H1 (cell line): ENCODE data around the gene FXYD3. TPM values are rescaled to one million over a fixed set of nuclear protein-coding genes. Genes with fewer than 3 reads are reported as not detected.

Experiments used
- CTCF ChIA-PET: fragments of 300-600 bp; sonication (Branson Sonifier 250); formaldehyde crosslinking; loops from one replicate; lab custom pipeline; 2021; ENCODE audit not compliant: partially characterized antibody; lab: Charles Lee
- POLR2A ChIA-PET: fragments of 300-600 bp; sonication (Branson Sonifier 250); formaldehyde crosslinking; loops from one replicate; lab custom pipeline; 2021; ENCODE audit warnings: inconsistent platforms; ENCODE audit not compliant: partially characterized antibody; lab: Charles Lee
- DNase-seq, 2 experiments: peaks; one replicate each; pipeline versions ENCODE4 v3.0.0 to v3.0.0-alpha.2; 2010 to 2022; ENCODE audit warnings: low spot score in 2 of 2, low read depth in 1 of 2, mixed read lengths in 1 of 2
- FAIRE-seq: peaks from 2 replicates; lab custom pipeline; 2011; peaks lifted over from hg19 to GRCh38; lab: Jason Lieb, UNC
- H2AFZ ChIP-seq: 2 replicates; pipeline ENCODE4 v1.8.1; 2012; ENCODE audit warnings: low read length, inconsistent platforms
- H2AK5ac ChIP-seq: 2 replicates; pipeline ENCODE4 v1.6.1; 2013; ENCODE audit warnings: low read depth, low read length
- H2BK120ac ChIP-seq: replicated peaks from 2 replicates; pipeline ENCODE3; 2013; ENCODE audit warnings: low read depth, low read length, inconsistent platforms
- H2BK12ac ChIP-seq: 2 replicates; pipeline ENCODE4 v1.6.1; 2013; ENCODE audit warnings: low read depth, low read length
- H2BK15ac ChIP-seq: 2 replicates; pipeline ENCODE4 v1.6.1; 2013; ENCODE audit warnings: low read length
- H2BK20ac ChIP-seq: 2 replicates; pipeline ENCODE4 v1.6.1; 2013; ENCODE audit warnings: low read length
- H2BK5ac ChIP-seq: 2 replicates; pipeline ENCODE4 v1.6.1; 2013; ENCODE audit warnings: low read depth, low read length
- H3K14ac ChIP-seq: 2 replicates; pipeline ENCODE4 v1.6.1; 2013; ENCODE audit warnings: inconsistent platforms; ENCODE audit not compliant: insufficient read length
- H3K18ac ChIP-seq: 2 replicates; pipeline ENCODE4 v1.6.1; 2013; ENCODE audit warnings: low read length; ENCODE audit errors: extremely low read depth
- H3K23ac ChIP-seq: 2 replicates; pipeline ENCODE4 v1.6.1; 2013; ENCODE audit warnings: inconsistent platforms; ENCODE audit not compliant: insufficient read length
- H3K23me2 ChIP-seq: 2 replicates; pipeline ENCODE4 v1.6.1; 2013; ENCODE audit warnings: low read depth, low read length
- H3K27ac ChIP-seq: 2 replicates; pipeline ENCODE4 v1.6.1; 2011; ENCODE audit warnings: low read depth, low read length, inconsistent platforms
- H3K27me3 ChIP-seq, 4 experiments: replicated peaks in 1 of 4; 1 replicate in 1 of 4; 2 replicates in 3 of 4; pipeline versions ENCODE4 v1.6.1 to v1.8.1; 2011 to 2013; ENCODE audit warnings: low read length in 3 of 4, mild to moderate bottlenecking in 3 of 4, inconsistent platforms in 2 of 4, mixed read lengths in 2 of 4, moderate library complexity in 1 of 4; ENCODE audit not compliant: control insufficient read depth in 3 of 4, insufficient read depth in 3 of 4; ENCODE audit errors: extremely low read depth in 1 of 4
- H3K36me3 ChIP-seq, 4 experiments: 2 replicates each; pipeline versions ENCODE4 v1.6.1 to v1.8.1; 2011 to 2013; ENCODE audit warnings: mild to moderate bottlenecking in 4 of 4, low read length in 3 of 4, moderate library complexity in 2 of 4, control low read depth in 1 of 4, inconsistent platforms in 1 of 4; ENCODE audit not compliant: insufficient read depth in 4 of 4, control insufficient read depth in 2 of 4
- H3K4ac ChIP-seq: replicated peaks from 2 replicates; pipeline ENCODE3; 2013; ENCODE audit warnings: low read length, low read depth, mixed read lengths, inconsistent platforms; ENCODE audit not compliant: insufficient read length
- H3K4me1 ChIP-seq, 4 experiments: replicated peaks in 1 of 4; 1 replicate in 1 of 4; 2 replicates in 3 of 4; pipeline versions ENCODE4 v1.6.1 to v1.8.1; 2011 to 2013; ENCODE audit warnings: low read length in 3 of 4, inconsistent platforms in 2 of 4, mixed read lengths in 1 of 4; ENCODE audit not compliant: insufficient read depth in 4 of 4, control insufficient read depth in 3 of 4
- H3K4me2 ChIP-seq, 2 experiments: 2 replicates each; pipeline versions ENCODE4 v1.6.1 to v1.8.1; 2011 to 2013; ENCODE audit warnings: low read depth in 2 of 2, low read length in 2 of 2, control low read depth in 1 of 2, inconsistent platforms in 1 of 2, mild to moderate bottlenecking in 1 of 2; ENCODE audit not compliant: insufficient read depth in 1 of 2
- H3K4me3 ChIP-seq, 4 experiments: fragments of 200-600, 300-600 bp in 1 of 4; sonication (generic), shearing (Covaris generic), sonication (Bioruptor Twin) in 1 of 4; 2 replicates each; pipeline versions ENCODE4 v1.5.1 to v1.8.1; 2011 to 2016; ENCODE audit warnings: low read length in 4 of 4, low read depth in 3 of 4, control low read depth in 2 of 4, inconsistent platforms in 2 of 4, mild to moderate bottlenecking in 2 of 4, mixed read lengths in 1 of 4, moderate library complexity in 1 of 4; ENCODE audit not compliant: insufficient read depth in 2 of 4; ENCODE audit errors: extremely low read depth in 1 of 4
- H3K56ac ChIP-seq: replicated peaks from 2 replicates; pipeline ENCODE3; 2013; ENCODE audit warnings: low read depth, mild to moderate bottlenecking, mixed read lengths, low read length, inconsistent platforms; ENCODE audit not compliant: insufficient read length
- H3K79me1 ChIP-seq: 2 replicates; pipeline ENCODE4 v1.6.1; 2013; ENCODE audit warnings: low read depth, low read length, control low read depth
- H3K79me2 ChIP-seq, 2 experiments: 2 replicates each; pipeline versions ENCODE4 v1.6.1 to v1.8.1; 2012 to 2013; ENCODE audit warnings: low read length in 2 of 2, mild to moderate bottlenecking in 2 of 2, inconsistent platforms in 1 of 2; ENCODE audit not compliant: insufficient read depth in 2 of 2, control insufficient read depth in 1 of 2
- H3K9ac ChIP-seq, 4 experiments: replicated peaks in 1 of 4; 1 replicate in 1 of 4; 2 replicates in 3 of 4; pipeline versions ENCODE4 v1.6.1 to v1.8.1; 2011 to 2013; ENCODE audit warnings: low read depth in 3 of 4, low read length in 3 of 4, control low read depth in 2 of 4, mild to moderate bottlenecking in 2 of 4, moderate library complexity in 2 of 4, inconsistent platforms in 1 of 4; ENCODE audit errors: extremely low read depth in 1 of 4
- H3K9me3 ChIP-seq, 2 experiments: 2 replicates each; pipeline versions ENCODE4 v1.6.1 to v1.8.1; 2012 to 2013; ENCODE audit warnings: mild to moderate bottlenecking in 2 of 2, moderate library complexity in 2 of 2, control low read depth in 1 of 2, inconsistent platforms in 1 of 2, low read depth in 1 of 2, low read length in 1 of 2, mixed read lengths in 1 of 2; ENCODE audit not compliant: insufficient read depth in 2 of 2
- H4K20me1 ChIP-seq, 2 experiments: replicated peaks in 1 of 2; 2 replicates each; pipeline versions ENCODE3 to v1.8.1; 2011 to 2013; ENCODE audit warnings: inconsistent platforms in 2 of 2, low read length in 2 of 2, mild to moderate bottlenecking in 1 of 2; ENCODE audit not compliant: insufficient read depth in 2 of 2, control insufficient read depth in 1 of 2
- H4K5ac ChIP-seq: 2 replicates; pipeline ENCODE4 v1.6.1; 2013; ENCODE audit warnings: low read length, low read depth, mixed read lengths, inconsistent platforms; ENCODE audit not compliant: insufficient read length
- H4K8ac ChIP-seq: 2 replicates; pipeline ENCODE4 v1.8.0; 2013; ENCODE audit warnings: mild to moderate bottlenecking, moderate library complexity, low read length, inconsistent platforms; ENCODE audit not compliant: insufficient read depth; ENCODE audit errors: extremely low read depth
- H4K91ac ChIP-seq: replicated peaks from 2 replicates; pipeline ENCODE3; 2013; ENCODE audit warnings: low read length, mixed read lengths, inconsistent platforms; ENCODE audit not compliant: insufficient read length
- CEBPB ChIP-seq: IDR thresholded peaks from 2 replicates; pipeline ENCODE4 v1.6.1; 2012; ENCODE audit warnings: low read depth, low read length
- CHD1 ChIP-seq: IDR thresholded peaks from 2 replicates; pipeline ENCODE4 v1.6.1; 2012; ENCODE audit warnings: low read depth, low read length, improper control_type of control experiment
- EGR1 ChIP-seq: IDR thresholded peaks from 2 replicates; pipeline ENCODE4 v1.6.1; 2011; ENCODE audit warnings: low read depth, low read length, borderline replicate concordance
- JUND ChIP-seq: IDR thresholded peaks from 2 replicates; pipeline ENCODE4 v1.6.1; 2011; ENCODE audit warnings: mild to moderate bottlenecking, improper control_type of control experiment, low read length
- MAFK ChIP-seq: IDR thresholded peaks from 2 replicates; pipeline ENCODE4 v1.6.1; 2012; ENCODE audit warnings: low read depth, mild to moderate bottlenecking, improper control_type of control experiment, low read length
- NRF1 ChIP-seq: IDR thresholded peaks from 2 replicates; pipeline ENCODE4 v1.6.1; 2011; ENCODE audit warnings: mild to moderate bottlenecking, low read depth, low read length, improper control_type of control experiment
- TBP ChIP-seq: IDR thresholded peaks from 2 replicates; pipeline ENCODE4 v1.6.1; 2011; ENCODE audit warnings: low read depth, low read length, improper control_type of control experiment
- WGBS, 2 experiments: shearing (Covaris generic) in 1 of 2; methylation state at CpG; one replicate each; pipeline versions ENCODE4 v1.1.6 to v1.1.7; 2013 to 2015; ENCODE audit warnings: low lambda C conversion rate in 2 of 2, mixed read lengths in 2 of 2, inconsistent platforms in 1 of 2, low coverage in 1 of 2, missing lambda C conversion rate in 1 of 2; ENCODE audit not compliant: insufficient replicate concordance in 2 of 2, insufficient coverage in 1 of 2, insufficient read length in 1 of 2; ENCODE audit errors: extremely low coverage in 1 of 2, missing lambda C conversion rate in 1 of 2; 5-methylcytosine and 5-hydroxymethylcytosine counted together
- polyA plus RNA-seq, 7 experiments: library from polyadenylated mRNA; depleted of rRNA in 3 of 7; stranded (reverse) in 5 of 7; unstranded in 2 of 7; fragments of >200 nt in 5 of 7; fragments of 200-250 nt in 2 of 7; gene quantifications; 1 replicate in 5 of 7; 2 replicates in 1 of 7; 4 replicates in 1 of 7; pipeline versions ENCODE4 v1.2.1 to v1.2.3, GENCODE V29; 2011 to 2013; ENCODE audit warnings: missing spikeins in 2 of 7, mixed read lengths in 2 of 7
- total RNA-seq: library from RNA; stranded (reverse); fragmentation: NEBNext Ultra II Directional; extraction: Animal tissue kit (Norgen Biotek cat#: 25700); gene quantifications from 2 replicates; pipeline ENCODE4 v1.2.1, GENCODE V29; 2021
- TF ChIP-seq, protein P1 (sequence below): IDR thresholded peaks from 2 replicates; pipeline ENCODE4 v1.6.1; 2012; ENCODE audit warnings: inconsistent platforms

The FXYD3 gene
- total and polyA plus RNA-seq, 2 of the 8 experiments (the other 6 are each of a cell fraction or from before 2014, with no cell fraction given) = 0.33 TPM; not detected in 1

DNA sequence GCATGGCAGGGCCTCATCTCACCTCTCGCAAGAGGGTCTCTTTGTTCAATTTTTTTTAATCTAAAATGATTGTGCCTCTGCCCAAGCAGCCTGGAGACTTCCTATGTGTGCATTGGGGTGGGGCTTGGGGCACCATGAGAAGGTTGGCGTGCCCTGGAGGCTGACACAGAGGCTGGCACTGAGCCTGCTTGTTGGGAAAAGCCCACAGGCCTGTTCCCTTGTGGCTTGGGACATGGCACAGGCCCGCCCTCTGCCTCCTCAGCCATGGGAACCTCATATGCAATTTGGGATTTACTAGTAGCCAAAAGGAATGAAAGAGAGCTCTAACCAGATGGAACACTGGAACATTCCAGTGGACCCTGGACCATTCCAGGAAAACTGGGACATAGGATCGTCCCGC is 8.0 kb downstream of the FXYD3 start:
- DNase-seq (no peak), FAIRE-seq (no peak)
- Histone ChIP-seq H2AFZ (no peak overlapping the region), H4K8ac (no peak overlapping the region; the same call in 1 of the 2 replicates), H2AK5ac (no peak overlapping the region), H3K79me2 (no peaks in the 10 kb centered on the region), H4K91ac (peak overlapping the region; percentile 94), H3K4me1 (peaks cover 3 to 16% (median 9%) of the 10 kb centered on the region in 4 experiments; a peak in 6 of 7 replicates), H3K56ac (no peak overlapping the region), H3K36me3 (no peaks in the 10 kb centered on the region), H3K4me2 (no peak overlapping the region; a peak in 1 of 4 replicates), H2BK12ac (peak overlapping the region; percentile 68; the same call in 1 of the 2 replicates), H3K4me3 (no peak overlapping the region), H3K23me2 (no peaks in the 10 kb centered on the region), H3K18ac (peak overlapping the region; percentile 55; the same call in 1 of the 2 replicates), H3K23ac (no peak overlapping the region), H3K14ac (no peak overlapping the region), H3K27ac (no peak overlapping the region), H3K9ac (no peak overlapping the region), H2BK20ac (peak overlapping the region; percentile 92; the same call in 1 of the 2 replicates), H4K20me1 (no peaks in the 10 kb centered on the region), H3K27me3 (no peaks in the 10 kb centered on the region; a peak in 1 of 7 replicates), H2BK120ac (no peak overlapping the region), H3K79me1 (no peaks in the 10 kb centered on the region), H2BK5ac (peak overlapping the region; percentile 64; the same call in 1 of the 2 replicates), H2BK15ac (peak overlapping the region; percentile 95; the same call in 1 of the 2 replicates), H4K5ac (no peak overlapping the region), H3K9me3 (no peaks in the 10 kb centered on the region), H3K4ac (no peak overlapping the region)
- WGBS, 2 experiments = 92% methylated on average over 5 of the region's 5 CpGs; no CpG with 5 or more reads in 1 of the 2 experiments
- POLR2A ChIA-PET = interaction anchor here (0.9 to 1.2 kb wide), 4 partner anchors 11 to 146 kb away, joined by 3 to 4 read pairs (median 4); partner anchors contain the start of gene LGI4
- no peak for TF ChIP-seq TBP
- no peak for TF ChIP-seq JUND
- TF ChIP-seq CHD1 = no peak
- no peak for TF ChIP-seq MAFK
- TF ChIP-seq, protein P1, sequence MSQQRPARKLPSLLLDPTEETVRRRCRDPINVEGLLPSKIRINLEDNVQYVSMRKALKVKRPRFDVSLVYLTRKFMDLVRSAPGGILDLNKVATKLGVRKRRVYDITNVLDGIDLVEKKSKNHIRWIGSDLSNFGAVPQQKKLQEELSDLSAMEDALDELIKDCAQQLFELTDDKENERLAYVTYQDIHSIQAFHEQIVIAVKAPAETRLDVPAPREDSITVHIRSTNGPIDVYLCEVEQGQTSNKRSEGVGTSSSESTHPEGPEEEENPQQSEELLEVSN = no peak
- no peak for TF ChIP-seq NRF1
- no peak for TF ChIP-seq EGR1
- TF ChIP-seq CEBPB = no peak
- CTCF ChIA-PET = interaction anchor here (1.1 to 4.6 kb wide), 4 partner anchors 8 to 33 kb away, joined by 3 to 41 read pairs (median 7); partner anchors contain the start of genes FXYD3 and LGI4
